Measurements from ENCODE around the gene UGT1A3.

UGT1A3 gene

GRCh38 chr2:233728723-233729301, at the start of gene UGT1A3:
Gene UGT1A3 (plus strand): TSS chr2:233729042. CDS start chr2:233729127, 85 bp downstream.
- Histone ChIP-seq H3K9me3 (no peaks in the 10 kb centered on the region), H3K27ac (no peak within 1 kb of the TSS), H3K4me1 (ENCODE audit: control insufficient read depth in 1 of 2, insufficient read depth in 1 of 2, low read depth in 1 of 2, low read length in 1 of 2) (no peaks in the 10 kb centered on the region), H3K4me3 (ENCODE audit: low read depth in 1 of 2, low read length in 1 of 2) (no peak within 1 kb of the TSS), H3K27me3 (no peaks in the 10 kb centered on the region), H3K36me3 (no peaks in the 10 kb centered on the region)
- no peak for TF ChIP-seq CTCF (IDR thresholded peaks at IDR 0.05)

- H3K27me3 ChIP-seq, result no peaks in the 10 kb centered on the region
- H3K36me3 ChIP-seq, result no peaks in the 10 kb centered on the region
- H3K9me3 ChIP-seq, result no peaks in the 10 kb centered on the region
- TF ChIP-seq CTCF (IDR thresholded peaks at IDR 0.05), result no peak
- H3K4me3 ChIP-seq (ENCODE audit: low read depth in 1 of 2, low read length in 1 of 2), result no peak overlapping the region
- no peaks in the 10 kb centered on the region for H3K4me1 ChIP-seq (ENCODE audit: control insufficient read depth in 1 of 2, insufficient read depth in 1 of 2, low read depth in 1 of 2, low read length in 1 of 2)
- H3K27ac ChIP-seq, result no peak overlapping the region
Measured at GRCh38 chr2:233679196-233679595, 49.6 kb upstream of the UGT1A3 start.

GRCh38 chr2:233680361-233681045, 48.3 kb upstream of the UGT1A3 start:
- Histone ChIP-seq H3K4me3 (ENCODE audit: low read depth in 1 of 2, low read length in 1 of 2) (no peak overlapping the region), H3K27ac (no peak overlapping the region), H3K4me1 (ENCODE audit: control insufficient read depth in 1 of 2, insufficient read depth in 1 of 2, low read depth in 1 of 2, low read length in 1 of 2) (no peaks in the 10 kb centered on the region), H3K27me3 (no peaks in the 10 kb centered on the region), H3K36me3 (no peaks in the 10 kb centered on the region), H3K9me3 (no peaks in the 10 kb centered on the region)
- no peak for TF ChIP-seq CTCF (IDR thresholded peaks at IDR 0.05)

- Histone ChIP-seq H3K4me1 (ENCODE audit: control insufficient read depth in 1 of 2, insufficient read depth in 1 of 2, low read depth in 1 of 2, low read length in 1 of 2) (no peaks in the 10 kb centered on the region), H3K27ac (no peak within 1 kb of the TSS), H3K27me3 (peaks cover 2% of the 10 kb centered on the region), H3K36me3 (no peaks in the 10 kb centered on the region), H3K4me3 (ENCODE audit: low read depth in 1 of 2, low read length in 1 of 2) (no peak within 1 kb of the TSS), H3K9me3 (no peaks in the 10 kb centered on the region)
- no peak for TF ChIP-seq CTCF (IDR thresholded peaks at IDR 0.05)
Measured at GRCh38 chr2:233681521-233682099, 47.2 kb upstream of the UGT1A3 start, which contains the start of gene UGT1A7. Gene UGT1A7 (plus strand): TSS chr2:233681901. CDS start chr2:233681938, 37 bp downstream.

GRCh38 chr2:233684640-233685039, 44.2 kb upstream of the UGT1A3 start:
- no peak overlapping the region for H3K4me3 ChIP-seq (ENCODE audit: low read depth in 1 of 2, low read length in 1 of 2)
- no peaks in the 10 kb centered on the region for H3K36me3 ChIP-seq
- peaks cover 5% of the 10 kb centered on the region for H3K27me3 ChIP-seq
- no peak for TF ChIP-seq CTCF (IDR thresholded peaks at IDR 0.05)
- H3K9me3 ChIP-seq, result no peaks in the 10 kb centered on the region
- H3K4me1 ChIP-seq (ENCODE audit: control insufficient read depth in 1 of 2, insufficient read depth in 1 of 2, low read depth in 1 of 2, low read length in 1 of 2), result no peaks in the 10 kb centered on the region
- no peak overlapping the region for H3K27ac ChIP-seq

All from neutrophil (primary cell).